Middle frontal gyrus (tissue), 1 donor: ENCODE data around the gene ELMO2.

Experiments used
- DNase-seq: peaks from one replicate; pipeline ENCODE4 v3.0.0-alpha.2; 2015; ENCODE audit warnings: low spot score; ENCODE audit errors: extremely low spot score

ELMO2 gene

GRCh38 chr20:46352370-46352938 lies 54.0 kb downstream of the ELMO2 start:
- DNase-seq, result no peak

- DNase-seq, result no peak
Observed at GRCh38 chr20:46351357-46352058, 54.9 kb downstream of the ELMO2 start.

- DNase-seq, result no peak
Observed at GRCh38 chr20:46350986-46351267, 55.5 kb downstream of the ELMO2 start.

- no peak for DNase-seq
Observed at GRCh38 chr20:46350201-46350985, 56.0 kb downstream of the ELMO2 start.

GRCh38 chr20:46349742-46350056 lies 56.7 kb downstream of the ELMO2 start:
- no peak for DNase-seq

- DNase-seq, result peak; percentile 66
Observed at GRCh38 chr20:46349035-46349741, 57.2 kb downstream of the ELMO2 start.

- no peak for DNase-seq
Observed at GRCh38 chr20:46347841-46348803, 58.3 kb downstream of the ELMO2 start.

GRCh38 chr20:46346770-46347169 lies 59.6 kb downstream of the ELMO2 start:
- no peak for DNase-seq

- DNase-seq, result no peak
Observed at GRCh38 chr20:46344488-46345162, 61.8 kb downstream of the ELMO2 start.

GRCh38 chr20:46343975-46344357 lies 62.4 kb downstream of the ELMO2 start:
- no peak for DNase-seq

- DNase-seq, result no peak
Observed at GRCh38 chr20:46343348-46343974, 63.0 kb downstream of the ELMO2 start.

- DNase-seq, result no peak
Observed at GRCh38 chr20:46342451-46343347, 63.7 kb downstream of the ELMO2 start.

GRCh38 chr20:46342010-46342378 lies 64.4 kb downstream of the ELMO2 start:
- DNase-seq, result no peak

- DNase-seq, result no peak
Observed at GRCh38 chr20:46341074-46342009, 65.1 kb downstream of the ELMO2 start.

- no peak for DNase-seq
Observed at GRCh38 chr20:46339037-46339436, 67.4 kb downstream of the ELMO2 start.

GRCh38 chr20:46336735-46337134 lies 69.7 kb downstream of the ELMO2 start:
- no peak for DNase-seq

- no peak for DNase-seq
Observed at GRCh38 chr20:46334303-46334904, 72.0 kb downstream of the ELMO2 start.
